Ovary (tissue), 3 donors: ENCODE data around the gene SYT2.

Experiments
- POLR2A ChIP-seq: fragments of 450-650 bp; IDR thresholded peaks from one replicate; pipeline ENCODE4 v1.6.1; 2017; ENCODE audit warnings: antibody characterized with exemption, mild to moderate bottlenecking, moderate library complexity
- TF ChIP-seq, protein P1 (sequence below), 3 donors: fragments of 450-650 bp in 2 of 3; fragments of 200-600 bp in 1 of 3; IDR thresholded peaks; one replicate each; pipeline versions ENCODE4 v1.5.1 to v1.8.0; 2016 to 2022; ENCODE audit warnings: antibody characterized with exemption in 3 of 3, mild to moderate bottlenecking in 1 of 3
- donor health status: DM: no; HTN: no; CAD: no.

DNA sequence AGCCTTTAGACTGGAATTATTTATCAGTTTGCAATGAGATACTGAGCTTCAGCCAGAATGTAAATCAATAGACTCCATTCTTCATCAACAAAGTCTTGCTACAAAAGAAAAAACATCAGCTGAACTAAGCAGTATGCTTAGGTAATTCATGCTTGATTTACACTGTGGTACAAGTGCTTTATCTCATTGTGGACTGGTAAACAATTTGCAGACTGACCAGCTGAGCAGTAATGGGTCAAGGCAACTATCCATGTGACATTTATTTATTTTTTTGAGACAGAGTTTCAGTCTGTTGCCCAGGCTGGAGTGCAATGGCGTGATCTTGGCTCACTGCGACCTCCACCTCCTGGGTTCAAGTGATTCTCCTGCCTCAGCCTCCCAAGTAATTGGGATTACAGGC is 39.8 kb upstream of the SYT2 start:
- TF ChIP-seq, protein P1, sequence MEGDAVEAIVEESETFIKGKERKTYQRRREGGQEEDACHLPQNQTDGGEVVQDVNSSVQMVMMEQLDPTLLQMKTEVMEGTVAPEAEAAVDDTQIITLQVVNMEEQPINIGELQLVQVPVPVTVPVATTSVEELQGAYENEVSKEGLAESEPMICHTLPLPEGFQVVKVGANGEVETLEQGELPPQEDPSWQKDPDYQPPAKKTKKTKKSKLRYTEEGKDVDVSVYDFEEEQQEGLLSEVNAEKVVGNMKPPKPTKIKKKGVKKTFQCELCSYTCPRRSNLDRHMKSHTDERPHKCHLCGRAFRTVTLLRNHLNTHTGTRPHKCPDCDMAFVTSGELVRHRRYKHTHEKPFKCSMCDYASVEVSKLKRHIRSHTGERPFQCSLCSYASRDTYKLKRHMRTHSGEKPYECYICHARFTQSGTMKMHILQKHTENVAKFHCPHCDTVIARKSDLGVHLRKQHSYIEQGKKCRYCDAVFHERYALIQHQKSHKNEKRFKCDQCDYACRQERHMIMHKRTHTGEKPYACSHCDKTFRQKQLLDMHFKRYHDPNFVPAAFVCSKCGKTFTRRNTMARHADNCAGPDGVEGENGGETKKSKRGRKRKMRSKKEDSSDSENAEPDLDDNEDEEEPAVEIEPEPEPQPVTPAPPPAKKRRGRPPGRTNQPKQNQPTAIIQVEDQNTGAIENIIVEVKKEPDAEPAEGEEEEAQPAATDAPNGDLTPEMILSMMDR (IDR thresholded peaks at IDR 0.05) = no peak
- no peak for TF ChIP-seq POLR2A
